ENCODE measurements around the gene MED26.

The MED26 gene

DNA sequence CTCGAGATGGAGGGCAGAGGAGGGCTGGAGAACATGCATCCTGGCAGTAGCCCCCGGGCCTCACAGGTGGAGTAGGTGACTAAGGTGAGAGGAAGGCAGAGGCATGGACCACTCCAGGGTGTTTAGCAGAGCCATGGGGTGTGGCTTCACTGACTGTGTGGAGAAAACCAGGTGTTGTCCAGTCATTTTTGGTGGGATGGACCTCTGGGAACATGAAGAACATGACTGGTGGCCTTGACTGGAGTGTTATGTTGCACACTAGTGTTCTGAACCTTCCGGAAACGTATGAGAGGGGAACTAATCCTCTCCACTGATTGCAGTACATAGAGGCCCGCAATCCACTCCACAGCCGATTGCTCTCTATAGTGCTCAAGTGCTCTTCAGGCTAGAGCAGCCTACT, 16.9 kb downstream of the MED26 start:
- no peak for DNase-seq

GRCh38 chr19:16609511-16610200, 18.3 kb downstream of the MED26 start:
- DNase-seq: no peak

DNA sequence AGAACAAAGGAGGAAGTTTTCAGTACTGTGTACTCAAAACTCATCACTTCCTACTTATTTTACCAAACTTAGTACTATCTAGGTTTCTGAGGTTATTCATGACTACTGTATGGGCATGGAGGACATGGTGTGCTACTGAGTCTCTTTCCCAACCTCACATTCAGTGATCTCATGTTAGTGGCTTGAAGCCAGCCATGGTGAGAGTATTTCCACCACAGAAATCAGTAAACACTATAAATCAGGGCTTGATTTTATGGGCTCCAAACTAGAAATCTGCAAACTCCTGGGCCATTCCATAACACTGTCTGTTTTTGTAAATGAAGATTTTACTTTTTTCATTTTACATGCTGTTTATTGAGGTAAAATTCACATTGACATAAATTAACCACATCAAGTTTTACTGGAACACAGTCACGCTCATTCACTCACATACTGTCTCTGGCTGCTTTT, 19.7 kb downstream of the MED26 start:
- peak; percentile 79 for DNase-seq

- DNase-seq: no peak
Measured at GRCh38 chr19:16607819-16608218, 20.2 kb downstream of the MED26 start.

- no peak for DNase-seq
Measured at GRCh38 chr19:16605553-16605994, 22.4 kb downstream of the MED26 start.

DNA sequence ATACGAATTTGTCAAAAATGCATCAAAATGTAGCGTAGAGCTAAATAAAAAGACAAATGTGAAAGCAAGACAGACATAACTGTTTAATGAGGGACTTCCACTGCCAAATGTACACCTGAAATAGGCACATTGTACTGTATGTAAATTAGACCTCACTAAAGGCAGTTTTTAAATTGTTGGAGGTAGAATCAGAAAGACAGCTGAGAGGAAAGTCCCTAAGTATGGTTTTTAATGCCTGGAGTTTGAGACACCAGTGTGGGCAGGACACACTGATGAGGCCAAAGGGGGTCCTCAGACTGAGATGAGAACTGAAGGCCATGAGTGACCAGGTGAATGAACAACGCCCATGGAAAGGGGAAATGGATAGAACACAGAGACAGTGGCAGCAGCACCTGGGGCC, 22.9 kb downstream of the MED26 start:
- DNase-seq: no peak

DNA sequence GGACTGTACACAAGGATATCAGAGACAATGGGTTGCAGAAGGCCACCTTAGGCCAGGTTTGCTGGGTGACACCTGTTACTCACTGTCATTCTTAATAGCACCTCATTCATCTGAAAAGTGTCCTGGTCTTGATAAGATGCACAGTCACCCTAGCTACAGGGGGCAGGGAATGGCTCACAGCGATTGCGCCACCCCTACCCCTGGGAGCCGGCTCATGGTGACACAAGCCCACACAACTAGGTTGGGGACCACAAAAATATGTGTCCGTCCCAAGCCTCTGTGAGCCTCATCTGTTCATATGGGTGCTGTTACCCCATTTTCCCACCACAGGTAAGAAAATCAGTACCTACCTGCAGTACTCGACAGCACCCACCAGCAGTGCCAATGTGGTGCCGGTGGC, 23.4 kb downstream of the MED26 start:
- DNase-seq: peak; percentile 41

GRCh38 chr19:16603090-16603489, 24.9 kb downstream of the MED26 start:
- no peak for DNase-seq

- DNase-seq: no peak
Measured at GRCh38 chr19:16601378-16602052, 26.5 kb downstream of the MED26 start.

DNA sequence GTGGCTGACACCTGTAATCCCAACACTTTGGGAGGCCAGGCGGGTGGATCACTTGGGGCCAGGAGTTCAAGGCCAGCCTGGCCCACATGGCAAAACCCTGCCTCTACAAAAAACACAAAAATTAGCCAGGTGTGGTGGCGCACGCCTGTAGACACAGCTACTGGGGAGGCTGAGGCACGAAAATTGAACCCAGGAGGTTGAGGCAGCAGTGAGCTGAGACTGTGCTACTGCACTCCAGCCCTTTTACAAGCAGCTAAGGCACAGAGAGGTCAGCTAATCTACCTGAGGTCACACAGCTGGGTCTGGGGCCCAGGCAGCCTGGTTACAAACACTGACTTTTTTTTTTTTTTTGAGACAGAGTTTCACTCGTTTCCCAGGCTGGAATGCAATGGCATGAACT, 27.2 kb downstream of the MED26 start:
- DNase-seq: no peak

GRCh38 chr19:16599655-16600346, 28.2 kb downstream of the MED26 start:
- no peak for DNase-seq

DNA sequence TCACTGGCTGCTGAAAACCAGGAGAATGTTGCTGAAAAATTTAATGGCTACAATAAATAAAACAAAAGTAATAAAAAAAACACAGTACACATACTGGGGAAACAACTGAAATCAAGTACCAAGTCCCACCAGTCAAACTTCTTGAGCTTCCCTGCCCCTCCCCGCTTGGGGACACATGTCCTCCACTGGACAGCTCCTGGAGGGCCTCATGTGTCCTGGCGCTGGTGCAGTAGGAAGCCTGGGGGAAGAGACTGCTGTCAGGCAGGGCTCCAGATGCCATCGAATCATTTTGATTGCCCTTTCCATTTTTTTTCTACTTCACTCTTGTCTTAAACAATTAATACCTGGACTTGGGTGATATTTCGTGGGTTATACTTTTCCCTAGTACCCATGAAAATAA, 29.2 kb downstream of the MED26 start:
- DNase-seq: no peak

DNA sequence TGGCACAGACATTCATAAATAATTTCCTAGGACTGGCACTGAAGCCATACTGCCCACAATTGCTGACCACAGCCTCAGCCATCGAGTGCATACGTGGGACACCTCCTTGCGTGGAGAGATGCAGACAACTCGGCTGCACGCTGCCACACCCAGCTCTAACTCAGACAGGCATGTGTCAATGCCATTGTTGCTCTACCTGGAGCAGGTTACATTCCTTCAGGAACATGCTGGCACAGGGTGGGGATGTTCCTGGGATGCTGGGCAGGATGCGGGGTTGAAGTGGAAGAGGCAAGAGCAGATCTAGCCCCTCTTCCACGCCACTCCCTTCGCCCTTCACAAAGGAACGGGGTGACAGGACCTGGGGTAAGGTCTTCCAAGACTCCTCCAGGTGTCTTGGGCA, 31.6 kb downstream of the MED26 start:
- DNase-seq: no peak

DNA sequence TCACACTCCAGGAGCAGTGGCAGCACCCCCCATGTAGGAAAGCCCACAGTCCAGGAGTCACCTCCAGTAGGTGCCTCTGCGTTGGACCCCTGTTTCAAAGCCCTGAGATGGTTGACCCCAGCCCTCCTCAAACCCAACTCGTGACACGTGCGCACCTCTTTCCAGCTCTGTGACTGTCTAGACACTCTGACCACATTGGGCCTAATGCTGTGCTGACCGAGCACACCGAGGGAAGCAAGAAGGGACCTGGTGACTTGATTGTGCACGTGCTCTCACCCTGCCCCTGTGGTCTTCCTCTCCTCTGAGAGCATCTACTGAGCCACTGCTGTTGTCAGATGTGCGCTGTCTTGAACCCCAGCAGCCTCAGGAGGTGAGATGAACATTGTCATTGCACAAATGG, 32.9 kb downstream of the MED26 start:
- DNase-seq: no peak

- DNase-seq: no peak
Measured at GRCh38 chr19:16594681-16595091, 33.3 kb downstream of the MED26 start.

DNA sequence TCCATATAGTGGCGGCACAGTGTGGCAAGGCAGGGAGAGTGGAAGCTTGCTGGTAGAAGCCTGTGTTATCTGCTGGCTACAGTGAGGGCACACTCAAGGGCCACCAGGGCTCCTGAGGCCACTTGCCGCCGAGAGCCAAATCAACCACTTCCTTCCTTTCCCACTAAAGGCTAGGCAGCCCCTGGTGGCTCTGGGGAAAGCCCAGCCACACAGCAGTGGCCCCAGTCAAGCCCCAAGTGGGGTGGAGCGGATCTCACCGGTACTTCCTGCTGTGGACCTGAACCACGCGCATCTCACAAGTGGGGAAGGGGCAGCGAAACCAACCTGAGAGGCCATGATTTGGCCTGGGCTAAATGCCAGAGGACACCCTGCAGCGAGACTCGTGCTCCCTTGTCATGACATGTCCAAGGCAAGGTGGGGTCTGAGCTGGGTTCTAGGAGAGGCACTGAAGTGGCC, 33.8 kb downstream of the MED26 start:
- peak; percentile 92 for DNase-seq

DNA sequence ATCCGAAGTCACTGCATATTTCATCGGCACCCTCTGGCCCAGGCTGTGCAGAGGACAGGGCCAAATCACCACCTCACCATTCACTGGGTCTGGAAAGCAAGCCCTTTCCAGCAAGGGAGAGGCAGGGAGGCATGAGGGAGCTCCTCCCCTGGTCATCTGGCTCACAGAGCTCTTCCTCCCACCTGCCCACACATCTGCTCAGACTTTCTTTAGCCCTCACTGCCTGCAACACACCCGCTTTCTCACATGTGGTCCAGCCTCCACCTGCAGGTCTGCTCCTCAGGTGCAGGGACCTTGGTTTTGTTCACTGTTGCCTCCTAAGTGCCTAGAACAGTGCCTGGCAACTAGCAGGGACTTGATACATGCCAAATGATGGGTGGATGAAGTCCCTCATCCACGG, 34.8 kb downstream of the MED26 start:
- no peak for DNase-seq

- DNase-seq: no peak
Measured at GRCh38 chr19:16591803-16592556, 36.0 kb downstream of the MED26 start.

DNA sequence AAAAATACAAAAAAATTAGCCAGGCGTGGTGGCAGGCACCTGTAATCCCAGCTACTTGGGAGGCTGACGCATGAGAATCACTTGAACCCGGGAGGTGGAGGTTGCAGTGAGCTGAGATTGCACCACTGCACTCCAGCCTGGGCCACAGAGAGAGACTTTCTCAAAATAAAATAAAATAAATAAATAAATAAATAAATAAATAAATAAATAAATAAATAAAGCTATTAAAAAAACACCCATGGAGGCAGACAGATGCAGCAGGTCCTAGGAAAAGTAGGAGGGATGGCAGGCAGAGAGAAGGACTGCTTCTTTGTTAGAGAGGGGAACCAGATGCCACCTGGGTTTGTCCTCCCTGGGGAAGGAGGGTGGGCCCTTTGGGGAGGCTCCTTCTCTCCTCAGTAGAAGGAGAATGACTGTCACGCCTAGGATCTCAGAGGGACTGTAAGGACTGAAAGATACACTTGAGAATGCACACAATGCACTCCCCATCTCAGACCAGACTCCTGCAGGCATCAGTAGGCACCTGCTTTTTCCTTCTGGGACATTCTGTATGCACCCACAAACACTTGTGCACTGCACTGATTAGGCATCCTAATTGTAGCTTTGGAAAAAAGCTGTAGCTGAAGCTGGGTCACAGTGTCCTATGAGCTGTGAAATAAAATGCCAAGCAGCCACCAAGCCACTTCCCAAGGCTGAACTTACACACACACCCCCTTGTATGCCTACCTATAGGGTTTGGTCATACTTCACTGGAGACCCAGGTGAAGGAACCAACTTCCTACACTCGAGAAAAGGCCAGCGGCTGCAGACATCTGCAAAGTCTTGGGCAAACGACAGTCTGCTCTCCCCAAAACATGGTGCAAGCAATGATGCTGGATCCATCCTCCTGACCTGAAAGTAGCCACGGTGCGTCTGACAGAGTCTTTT, 36.9 kb downstream of the MED26 start:
- DNase-seq: no peak

GRCh38 chr19:16589917-16590316, 38.1 kb downstream of the MED26 start:
- no peak for DNase-seq

GRCh38 chr19:16588824-16589577, 39.0 kb downstream of the MED26 start:
- no peak for DNase-seq

All from hematopoietic multipotent progenitor cell treated with erythropoietin and hydrocortisone succinate and interleukin-3 and kit ligand, for 4 days (in vitro differentiated cells).